Hypothalamus (tissue), 51 donors: ENCODE results near the gene CIP2A.

Experiments
- DNase-seq, 51 donors: peaks; one replicate each; lab custom pipeline; 2025; lab: John Stamatoyannopoulos, UW

The CIP2A gene

GRCh38 chr3:108512671-108513070 is 76.6 kb downstream of the CIP2A start:
- peak in 1 of 51 donors; percentile 15 for DNase-seq

GRCh38 chr3:108511490-108511889 is 77.7 kb downstream of the CIP2A start:
- DNase-seq: no peak

- DNase-seq: no peak
Observed at GRCh38 chr3:108511055-108511454, 78.2 kb downstream of the CIP2A start.

GRCh38 chr3:108510496-108510895 is 78.7 kb downstream of the CIP2A start, which contains the start of gene MYH15:
TSS of gene MYH15 (minus strand) at chr3:108510596. CDS start at chr3:108510530, 66 bp downstream.
- no peak for DNase-seq

- DNase-seq: no peak
Observed at GRCh38 chr3:108509871-108510270, 79.4 kb downstream of the CIP2A start.

- DNase-seq: no peak
Observed at GRCh38 chr3:108509263-108509662, 80.0 kb downstream of the CIP2A start.

GRCh38 chr3:108507902-108508301 is 81.3 kb downstream of the CIP2A start:
- DNase-seq: no peak

- no peak for DNase-seq
Observed at GRCh38 chr3:108505811-108506210, 83.4 kb downstream of the CIP2A start.

- no peak for DNase-seq
Observed at GRCh38 chr3:108503722-108504121, 85.5 kb downstream of the CIP2A start.

- DNase-seq: no peak
Observed at GRCh38 chr3:108501535-108501934, 87.7 kb downstream of the CIP2A start.

- DNase-seq: no peak
Observed at GRCh38 chr3:108500728-108501127, 88.5 kb downstream of the CIP2A start.
